ENCODE data around the gene KCNIP3. TPM values are rescaled to one million over a fixed set of nuclear protein-coding genes. Genes with fewer than 3 reads are reported as not detected.
A peak's percentile ranks its signal among the peaks of the same experiment; 100 is the strongest.

Gene KCNIP3
- total and polyA plus RNA-seq, 12 donors = 2.1 to 8.0 (median 3.9) TPM

DNA sequence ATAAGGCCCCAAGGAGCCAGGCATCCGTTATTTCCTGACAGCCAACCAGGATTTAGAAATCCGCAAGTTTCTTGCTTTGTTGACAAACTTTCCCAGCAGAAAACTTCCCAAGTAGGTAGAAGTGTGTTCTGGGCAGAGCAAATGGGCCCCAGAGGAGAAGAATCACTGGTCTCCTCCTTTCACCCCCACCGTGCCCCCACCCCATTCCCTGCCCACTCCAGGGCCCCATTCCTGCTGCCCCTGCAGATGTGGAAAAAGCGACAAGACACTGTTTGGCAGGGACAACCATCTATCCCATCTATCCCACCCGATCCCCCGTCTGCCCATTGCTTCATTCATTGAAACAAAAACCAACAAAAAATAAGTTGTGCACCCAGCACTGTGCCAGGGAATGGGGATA is 95.2 kb downstream of the KCNIP3 start:
- DNase-seq (no peak), ATAC-seq (no peak)
- peaks cover 0 to 16% (median 5%) of the 10 kb centered on the region in 9 donors for H3K4me1 ChIP-seq
- TF ChIP-seq, protein P1, sequence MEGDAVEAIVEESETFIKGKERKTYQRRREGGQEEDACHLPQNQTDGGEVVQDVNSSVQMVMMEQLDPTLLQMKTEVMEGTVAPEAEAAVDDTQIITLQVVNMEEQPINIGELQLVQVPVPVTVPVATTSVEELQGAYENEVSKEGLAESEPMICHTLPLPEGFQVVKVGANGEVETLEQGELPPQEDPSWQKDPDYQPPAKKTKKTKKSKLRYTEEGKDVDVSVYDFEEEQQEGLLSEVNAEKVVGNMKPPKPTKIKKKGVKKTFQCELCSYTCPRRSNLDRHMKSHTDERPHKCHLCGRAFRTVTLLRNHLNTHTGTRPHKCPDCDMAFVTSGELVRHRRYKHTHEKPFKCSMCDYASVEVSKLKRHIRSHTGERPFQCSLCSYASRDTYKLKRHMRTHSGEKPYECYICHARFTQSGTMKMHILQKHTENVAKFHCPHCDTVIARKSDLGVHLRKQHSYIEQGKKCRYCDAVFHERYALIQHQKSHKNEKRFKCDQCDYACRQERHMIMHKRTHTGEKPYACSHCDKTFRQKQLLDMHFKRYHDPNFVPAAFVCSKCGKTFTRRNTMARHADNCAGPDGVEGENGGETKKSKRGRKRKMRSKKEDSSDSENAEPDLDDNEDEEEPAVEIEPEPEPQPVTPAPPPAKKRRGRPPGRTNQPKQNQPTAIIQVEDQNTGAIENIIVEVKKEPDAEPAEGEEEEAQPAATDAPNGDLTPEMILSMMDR (IDR thresholded peaks at IDR 0.05) = no peak
- no peak overlapping the region for H3K4me3 ChIP-seq
- intact Hi-C loops (cut with DNase I) = no loop called here
- no peaks in the 10 kb centered on the region for H3K36me3 ChIP-seq
- 87 to 88% methylated on average over 6 of the region's 6 CpGs for WGBS, 2 donors
- H3K9me3 ChIP-seq = no peaks in the 10 kb centered on the region
- no peak overlapping the region for H3K27ac ChIP-seq
- peaks cover 0 to 17% (median 0%) of the 10 kb centered on the region in 7 donors for H3K27me3 ChIP-seq

DNA sequence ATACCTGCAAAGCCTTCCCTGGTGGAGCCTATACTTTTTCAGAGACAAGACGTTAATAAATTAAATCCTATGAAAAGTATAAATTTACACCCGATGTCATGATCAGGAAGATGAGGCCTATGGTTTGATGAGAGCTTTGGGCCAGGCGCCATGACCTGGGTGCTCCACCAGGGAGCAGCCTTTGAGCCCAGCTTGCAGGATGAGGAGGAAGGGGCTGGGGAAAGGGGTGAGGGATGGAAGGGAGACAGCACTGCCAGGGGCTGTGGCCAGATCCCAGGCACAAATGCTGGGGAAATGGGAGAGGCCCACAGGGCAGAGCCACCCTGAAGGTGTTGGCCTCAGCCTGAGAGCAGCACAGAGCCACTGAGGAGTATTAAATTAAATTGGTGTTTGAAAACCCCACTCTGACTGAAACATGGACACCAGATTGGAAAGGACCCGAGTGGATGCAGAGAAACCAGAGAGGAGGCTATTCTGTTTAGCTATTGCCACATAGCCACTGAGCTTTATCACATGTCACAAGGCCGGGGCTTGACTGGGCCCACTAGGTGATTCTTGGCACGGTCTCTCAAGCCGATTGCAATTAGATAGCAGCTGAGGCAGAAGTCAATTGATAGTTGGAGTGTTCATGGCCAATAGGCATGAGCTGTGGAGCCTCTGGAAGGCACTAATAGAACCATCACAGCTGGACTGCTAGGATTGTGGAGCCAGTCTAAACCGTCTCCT is 95.7 kb downstream of the KCNIP3 start:
- TF ChIP-seq, protein P1 (IDR thresholded peaks at IDR 0.05) = peak in 1 of 9 donors; percentile 3
- Histone ChIP-seq H3K27ac (no peak overlapping the region), H3K36me3 (no peaks in the 10 kb centered on the region), H3K9me3 (no peaks in the 10 kb centered on the region), H3K4me1 (peaks cover 0 to 16% (median 5%) of the 10 kb centered on the region in 9 donors), H3K4me3 (no peak overlapping the region), H3K27me3 (peaks cover 0 to 12% (median 0%) of the 10 kb centered on the region in 7 donors)
- DNase-seq = no peak
- intact Hi-C loops (cut with DNase I) = no loop called here
- 75 to 79% methylated on average over 8 of the region's 8 CpGs for WGBS, 2 donors
- no peak for ATAC-seq

DNA sequence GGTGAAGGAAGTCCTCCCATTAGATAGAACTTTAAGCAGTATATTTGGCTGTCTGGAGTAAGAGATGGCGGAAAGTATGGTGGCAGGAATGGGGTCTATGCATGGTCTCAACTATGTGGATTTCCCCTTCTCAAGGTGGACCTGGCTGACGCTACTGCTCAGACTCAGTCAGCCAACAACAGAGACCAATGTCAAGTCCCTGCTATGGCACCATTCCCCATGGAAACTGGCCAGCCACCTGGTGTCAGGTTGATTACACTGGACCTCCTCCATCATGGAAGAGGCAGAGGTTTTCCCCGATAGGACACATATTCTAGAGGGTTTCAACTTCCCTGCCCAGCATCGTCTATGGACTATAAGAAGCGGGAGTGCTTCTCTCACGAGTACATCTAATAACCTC is 96.8 kb downstream of the KCNIP3 start:
- Histone ChIP-seq H3K9me3 (no peaks in the 10 kb centered on the region), H3K4me3 (no peak overlapping the region), H3K4me1 (peaks cover 0 to 14% (median 5%) of the 10 kb centered on the region in 9 donors), H3K27ac (no peak overlapping the region), H3K36me3 (no peaks in the 10 kb centered on the region), H3K27me3 (peaks cover 0 to 2% (median 0%) of the 10 kb centered on the region in 7 donors)
- intact Hi-C loops (cut with DNase I) = no loop called here
- 93 to 97% methylated on average over 6 of the region's 6 CpGs for WGBS, 2 donors
- TF ChIP-seq, protein P1 (IDR thresholded peaks at IDR 0.05) = no peak
- no peak for ATAC-seq
- DNase-seq = no peak

DNA sequence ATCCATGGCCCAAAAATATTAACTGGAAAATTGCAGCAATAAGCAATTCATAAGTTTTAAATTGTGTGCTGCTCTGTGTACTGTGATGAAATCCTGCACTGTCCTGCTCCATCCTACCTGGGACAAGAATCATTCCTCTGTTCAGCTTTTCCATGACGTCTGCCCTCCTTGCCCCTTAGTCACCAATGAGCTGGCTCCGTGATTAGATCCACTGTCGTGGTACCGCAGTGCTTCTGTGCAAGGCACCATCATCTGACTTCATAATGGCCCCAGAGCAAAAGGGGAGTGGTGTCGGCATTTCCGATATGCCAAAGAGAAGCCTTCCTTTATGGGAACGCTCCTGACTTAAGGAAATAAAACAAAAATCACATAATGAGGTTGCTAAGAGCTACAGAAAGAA is 101.9 kb downstream of the KCNIP3 start:
- H3K9me3 ChIP-seq = no peaks in the 10 kb centered on the region
- TF ChIP-seq, protein P1 (IDR thresholded peaks at IDR 0.05) = no peak
- no peak overlapping the region for H3K27ac ChIP-seq
- intact Hi-C loops (cut with DNase I) = loop anchor here in 1 of 10 donors (5.0 kb wide), 1 partner anchor 47 kb away; no protein-coding TSS in a partner anchor
- no peaks in the 10 kb centered on the region for H3K27me3 ChIP-seq
- DNase-seq (no peak), ATAC-seq (no peak)
- H3K4me3 ChIP-seq = no peak overlapping the region
- 94 to 95% methylated on average over 7 of the region's 7 CpGs for WGBS, 2 donors
- peaks cover 0 to 22% (median 18%) of the 10 kb centered on the region in 9 donors for H3K4me1 ChIP-seq
- H3K36me3 ChIP-seq = no peaks in the 10 kb centered on the region
